ENCODE results near the gene NMNAT2. TPM values are rescaled to one million over a fixed set of nuclear protein-coding genes. Genes with fewer than 3 reads are reported as not detected.

Gene NMNAT2
- total and polyA plus RNA-seq, 12 donors: 0.23 to 5.8 (median 2.1) TPM

DNA sequence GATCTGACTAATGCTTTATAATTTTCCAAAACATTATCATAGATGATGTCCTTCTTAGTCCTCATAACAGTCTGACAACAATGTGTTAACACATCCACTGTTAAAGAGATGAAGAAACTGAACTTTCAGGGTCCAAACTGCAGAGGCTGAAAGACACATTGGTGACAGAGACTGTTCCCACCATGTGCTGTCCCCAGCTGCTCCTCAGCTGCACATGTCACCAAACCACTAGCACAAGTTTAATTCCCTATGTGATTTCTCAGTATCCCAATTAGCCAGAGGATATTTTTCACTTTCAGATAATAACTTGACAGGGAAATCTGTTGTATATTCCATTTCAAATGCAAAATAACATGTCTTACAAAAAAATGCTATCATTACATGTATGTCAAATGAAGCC is 207.5 kb downstream of the NMNAT2 start:
- DNase-seq (no peak), ATAC-seq (no peak)
- Histone ChIP-seq H3K27me3 (no peaks in the 10 kb centered on the region), H3K9me3 (no peaks in the 10 kb centered on the region), H3K36me3 (no peaks in the 10 kb centered on the region), H3K4me3 (no peak overlapping the region), H3K4me1 (peaks cover 0 to 10% (median 0%) of the 10 kb centered on the region in 9 donors), H3K27ac (no peak overlapping the region)
- intact Hi-C loops (cut with DNase I): no loop called here
- TF ChIP-seq, protein P1, sequence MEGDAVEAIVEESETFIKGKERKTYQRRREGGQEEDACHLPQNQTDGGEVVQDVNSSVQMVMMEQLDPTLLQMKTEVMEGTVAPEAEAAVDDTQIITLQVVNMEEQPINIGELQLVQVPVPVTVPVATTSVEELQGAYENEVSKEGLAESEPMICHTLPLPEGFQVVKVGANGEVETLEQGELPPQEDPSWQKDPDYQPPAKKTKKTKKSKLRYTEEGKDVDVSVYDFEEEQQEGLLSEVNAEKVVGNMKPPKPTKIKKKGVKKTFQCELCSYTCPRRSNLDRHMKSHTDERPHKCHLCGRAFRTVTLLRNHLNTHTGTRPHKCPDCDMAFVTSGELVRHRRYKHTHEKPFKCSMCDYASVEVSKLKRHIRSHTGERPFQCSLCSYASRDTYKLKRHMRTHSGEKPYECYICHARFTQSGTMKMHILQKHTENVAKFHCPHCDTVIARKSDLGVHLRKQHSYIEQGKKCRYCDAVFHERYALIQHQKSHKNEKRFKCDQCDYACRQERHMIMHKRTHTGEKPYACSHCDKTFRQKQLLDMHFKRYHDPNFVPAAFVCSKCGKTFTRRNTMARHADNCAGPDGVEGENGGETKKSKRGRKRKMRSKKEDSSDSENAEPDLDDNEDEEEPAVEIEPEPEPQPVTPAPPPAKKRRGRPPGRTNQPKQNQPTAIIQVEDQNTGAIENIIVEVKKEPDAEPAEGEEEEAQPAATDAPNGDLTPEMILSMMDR (IDR thresholded peaks at IDR 0.05): no peak

- Histone ChIP-seq H3K9me3 (no peaks in the 10 kb centered on the region), H3K4me3 (no peak overlapping the region), H3K27me3 (no peaks in the 10 kb centered on the region), H3K36me3 (no peaks in the 10 kb centered on the region), H3K27ac (no peak overlapping the region), H3K4me1 (peaks cover 0 to 10% (median 0%) of the 10 kb centered on the region in 9 donors)
- ATAC-seq (peak in 3 of 8 donors; percentile 40 to 71 (median 58)), DNase-seq (no peak)
- TF ChIP-seq, protein P1 (IDR thresholded peaks at IDR 0.05): no peak
- intact Hi-C loops (cut with DNase I): loop anchor here in 1 of 10 donors (1.0 kb wide), 1 partner anchor 45 kb away; no protein-coding TSS in a partner anchor
These were observed 208.5 kb downstream of the NMNAT2 start for GRCh38 chr1:183209533-183210158.

GRCh38 chr1:183206538-183207122 is 211.6 kb downstream of the NMNAT2 start:
- Histone ChIP-seq H3K9me3 (no peaks in the 10 kb centered on the region), H3K27me3 (no peaks in the 10 kb centered on the region), H3K4me1 (peaks cover 0 to 10% (median 0%) of the 10 kb centered on the region in 9 donors), H3K27ac (no peak overlapping the region), H3K4me3 (no peak overlapping the region), H3K36me3 (no peaks in the 10 kb centered on the region)
- TF ChIP-seq, protein P1 (IDR thresholded peaks at IDR 0.05): no peak
- WGBS, 2 donors: 86 to 97% methylated on average over 6 of the region's 6 CpGs
- ATAC-seq (no peak), DNase-seq (no peak)
- intact Hi-C loops (cut with DNase I): no loop called here

GRCh38 chr1:183205196-183205781 is 212.9 kb downstream of the NMNAT2 start:
- 64 to 76% methylated on average over 3 of the region's 3 CpGs for WGBS, 2 donors
- no peak overlapping the region for H3K4me3 ChIP-seq
- no peaks in the 10 kb centered on the region for H3K36me3 ChIP-seq
- intact Hi-C loops (cut with DNase I): no loop called here
- ATAC-seq (peak in 4 of 8 donors; percentile 24 to 83 (median 50)), DNase-seq (no peak)
- peaks cover 0 to 11% (median 0%) of the 10 kb centered on the region in 9 donors for H3K4me1 ChIP-seq
- H3K27me3 ChIP-seq: no peaks in the 10 kb centered on the region
- no peaks in the 10 kb centered on the region for H3K9me3 ChIP-seq
- TF ChIP-seq, protein P1 (IDR thresholded peaks at IDR 0.05): no peak
- peak overlapping the region in 1 of 10 donors; percentile 18 for H3K27ac ChIP-seq
